PC-3 (cell line): ENCODE data around the gene SCAF4. TPM values are rescaled to one million over a fixed set of nuclear protein-coding genes. Genes with fewer than 3 reads are reported as not detected.

Experiments
- ATAC-seq: fragments of 200-7000 bp; cut with Tn5 transposase; 2 replicates; pipeline ENCODE4 v1.9.1; 2020; ENCODE audit warnings: mild to moderate bottlenecking, moderate library complexity
- BruUV-seq: library from RNA; stranded (reverse); fragments of 400-500 nt; replicated peaks from 2 replicates; lab custom pipeline; 2021; lab: Mats Ljungman, UMichigan
- CTCF ChIA-PET: fragments of 300-600 bp; sonication (Branson Sonifier 250); formaldehyde crosslinking; loops from one replicate; lab custom pipeline; 2022; ENCODE audit warnings: antibody characterized with exemption; lab: Charles Lee
- POLR2A ChIA-PET: fragments of 300-600 bp; sonication (Branson Sonifier 250); formaldehyde crosslinking; loops from one replicate; lab custom pipeline; 2022; ENCODE audit warnings: antibody characterized with exemption; ENCODE audit not compliant: unreplicated experiment; lab: Charles Lee
- DNase-seq: peaks from one replicate; pipeline ENCODE4 v3.0.0-alpha.2; 2015
- H2AFZ ChIP-seq: fragments of 300-600 bp; sonication (generic); 2 replicates; pipeline ENCODE4 v1.6.0; 2016; ENCODE audit warnings: antibody characterized with exemption, low read length
- H3F3A ChIP-seq: fragments of 300-600 bp; sonication (generic); one replicate; pipeline ENCODE4 v1.6.0; 2017; ENCODE audit warnings: antibody characterized with exemption, low read length, control low read depth, mild to moderate bottlenecking; ENCODE audit not compliant: unreplicated experiment
- H3K27ac ChIP-seq: fragments of 300-600 bp; sonication (generic); 2 replicates; pipeline ENCODE4 v1.5.1; 2016; ENCODE audit warnings: mild to moderate bottlenecking, low read length
- H3K27me3 ChIP-seq: fragments of 300-600 bp; sonication (generic); 2 replicates; pipeline ENCODE4 v1.6.1; 2016; ENCODE audit warnings: low read length, mixed read lengths
- H3K36me3 ChIP-seq: fragments of 300-600 bp; sonication (generic); 2 replicates; pipeline ENCODE4 v1.6.1; 2016; ENCODE audit warnings: low read depth, mixed run types, low read length, mixed read lengths
- H3K4me1 ChIP-seq: fragments of 300-600 bp; sonication (generic); 2 replicates; pipeline ENCODE4 v1.5.1; 2016; ENCODE audit warnings: low read length; ENCODE audit not compliant: insufficient read depth
- H3K4me2 ChIP-seq: fragments of 300-600 bp; sonication (generic); 2 replicates; pipeline ENCODE4 v1.6.0; 2016; ENCODE audit warnings: low read length
- H3K4me3 ChIP-seq: fragments of 300-600 bp; sonication (generic); 2 replicates; pipeline ENCODE4 v1.5.1; 2016; ENCODE audit warnings: mild to moderate bottlenecking, low read length, mixed read lengths
- H3K79me2 ChIP-seq: fragments of 300-600 bp; sonication (generic); 2 replicates; pipeline ENCODE4 v1.6.1; 2017; ENCODE audit warnings: low read length, mixed read lengths
- H3K9ac ChIP-seq: fragments of 300-600 bp; sonication (generic); 2 replicates; pipeline ENCODE4 v1.6.0; 2016; ENCODE audit warnings: mild to moderate bottlenecking, low read length
- H3K9me2 ChIP-seq: fragments of 300-600 bp; sonication (generic); replicated peaks from 2 replicates; pipeline ENCODE4 v1.6.1; 2016; ENCODE audit warnings: mixed run types, low read length, mixed read lengths
- H3K9me3 ChIP-seq: fragments of 300-600 bp; sonication (generic); 2 replicates; pipeline ENCODE4 v1.6.1; 2016; ENCODE audit warnings: low read length, mixed read lengths
- H4K20me1 ChIP-seq: fragments of 300-600 bp; sonication (generic); 2 replicates; pipeline ENCODE4 v1.6.1; 2016; ENCODE audit warnings: low read length, mixed read lengths
- CTCF ChIP-seq: fragments of 300-600 bp; sonication (generic); conservative IDR thresholded peaks from 2 replicates; pipeline ENCODE4 v1.5.1; 2017; ENCODE audit warnings: antibody characterized with exemption, low read depth, mild to moderate bottlenecking, low read length
- EZH2 ChIP-seq: fragments of 300-600 bp; sonication (generic); IDR thresholded peaks from one replicate; pipeline ENCODE4 v1.6.1; 2017; ENCODE audit warnings: antibody characterized with exemption, mild to moderate bottlenecking, low read length; ENCODE audit not compliant: unreplicated experiment
- EZH2phosphoT487 ChIP-seq: fragments of 300-600 bp; sonication (generic); IDR thresholded peaks from 2 replicates; pipeline ENCODE4 v1.6.1; 2018; ENCODE audit warnings: mild to moderate bottlenecking, antibody characterized with exemption, low read length, borderline replicate concordance
- intact Hi-C: fragments of 100-400 bp; cut with micrococcal nuclease; formaldehyde crosslinking; loops from 2 replicates; pipeline ENCODE4 v1.9.0; 2023
- total RNA-seq: library from RNA; depleted of rRNA; stranded (reverse); fragments of >200 nt; gene quantifications from 2 replicates; pipeline ENCODE4 v1.2.3, GENCODE V29; 2014

The SCAF4 gene
- total RNA-seq, 1 experiment from 2014 or later = 11.2 TPM

- H3K4me3 ChIP-seq = no peak overlapping the region
- no peak overlapping the region for H2AFZ ChIP-seq
- H3K9me3 ChIP-seq = no peaks in the 10 kb centered on the region
- H3K27ac ChIP-seq = no peak overlapping the region
- intact Hi-C loops = no loop called here
- H3K9me2 ChIP-seq = no peaks in the 10 kb centered on the region
- H3K9ac ChIP-seq = no peak overlapping the region
- H3K79me2 ChIP-seq = peaks cover 62% of the 10 kb centered on the region
- BruUV-seq = no TSS peak
- H3K4me2 ChIP-seq = no peak overlapping the region
- H4K20me1 ChIP-seq = peaks cover 48% of the 10 kb centered on the region
- peaks cover 17% of the 10 kb centered on the region for H3K4me1 ChIP-seq
- no peaks in the 10 kb centered on the region for H3F3A ChIP-seq
- ATAC-seq (peak; percentile 9; the same call in 1 of the 2 replicates), DNase-seq (no peak)
- ChIA-PET POLR2A (no interaction called here), CTCF (no interaction called here)
- TF ChIP-seq EZH2 (no peak), CTCF (no peak), EZH2phosphoT487 (no peak)
- peaks cover 65% of the 10 kb centered on the region for H3K36me3 ChIP-seq
- no peaks in the 10 kb centered on the region for H3K27me3 ChIP-seq
Observed at GRCh38 chr21:31665397-31665796, 66.5 kb downstream of the SCAF4 start.

GRCh38 chr21:31663584-31664249 lies 68.2 kb downstream of the SCAF4 start:
- Histone ChIP-seq H3K9me3 (no peaks in the 10 kb centered on the region), H3K4me3 (no peak overlapping the region), H2AFZ (no peak overlapping the region), H3K4me2 (peak overlapping the region; percentile 30), H3K4me1 (peaks cover 20% of the 10 kb centered on the region), H3F3A (no peaks in the 10 kb centered on the region), H3K9ac (no peak overlapping the region), H3K79me2 (peaks cover 71% of the 10 kb centered on the region), H3K36me3 (peaks cover 48% of the 10 kb centered on the region), H4K20me1 (peaks cover 46% of the 10 kb centered on the region), H3K27me3 (no peaks in the 10 kb centered on the region), H3K9me2 (no peaks in the 10 kb centered on the region), H3K27ac (no peak overlapping the region)
- DNase-seq (no peak), ATAC-seq (no peak)
- BruUV-seq = no TSS peak
- ChIA-PET CTCF (no interaction called here), POLR2A (interaction anchor here (0.6 kb wide), 1 partner anchor 54 kb away, joined by 3 read pairs; no protein-coding TSS in a partner anchor)
- TF ChIP-seq EZH2phosphoT487 (no peak), CTCF (no peak), EZH2 (no peak)
- intact Hi-C loops = no loop called here

GRCh38 chr21:31660591-31660990 lies 71.3 kb downstream of the SCAF4 start:
- Histone ChIP-seq H3K36me3 (peaks cover 21% of the 10 kb centered on the region; the same call in 1 of the 2 replicates), H2AFZ (no peak overlapping the region), H3K9ac (peak overlapping the region; percentile 87), H3K9me2 (no peaks in the 10 kb centered on the region), H3K27ac (no peak overlapping the region), H3F3A (no peaks in the 10 kb centered on the region), H3K4me3 (peak overlapping the region; percentile 86), H3K4me2 (peak overlapping the region; percentile 92), H4K20me1 (peaks cover 39% of the 10 kb centered on the region), H3K27me3 (no peaks in the 10 kb centered on the region), H3K4me1 (peaks cover 37% of the 10 kb centered on the region), H3K79me2 (peaks cover 61% of the 10 kb centered on the region), H3K9me3 (no peaks in the 10 kb centered on the region)
- ATAC-seq (no peak), DNase-seq (peak; percentile 28)
- ChIA-PET CTCF (interaction anchor here (0.6 kb wide), 1 partner anchor 25 kb away, joined by 12 read pairs; no protein-coding TSS in a partner anchor), POLR2A (no interaction called here)
- intact Hi-C loops = loop anchor here (2.0 kb wide), 1 partner anchor 70 kb away; no protein-coding TSS in a partner anchor
- no peak for TF ChIP-seq EZH2phosphoT487
- TF ChIP-seq EZH2 = no peak
- TF ChIP-seq CTCF = no peak
- BruUV-seq = TSS peak; percentile 70
